ENCODE data around the gene C1orf115.

GRCh38 chr1:220741349-220741748, 51.2 kb downstream of the C1orf115 start:
- TF ChIP-seq CTCF (conservative IDR thresholded peaks at IDR 0.05 in 1 of 2, IDR thresholded peaks at IDR 0.05 in 1 of 2; ENCODE audit: extremely low read depth in 1 of 2, insufficient read depth in 1 of 2, low read depth in 1 of 2, low read length in 2 of 2) (no peak), EZH2 (IDR thresholded peaks at IDR 0.05; ENCODE audit: borderline replicate concordance, low read length) (no peak)
